ENCODE measurements around the gene CDYL. TPM values are rescaled to one million over a fixed set of nuclear protein-coding genes. Genes with fewer than 3 reads are reported as not detected.
"Not testable (repeated sequence)": the region's sequence is repeated elsewhere in the genome, so short reads cannot be mapped to it uniquely, and the experiment has no call there.

Gene CDYL
- total and polyA plus RNA-seq, 8 donors = 26.9 to 32.3 (median 29.1) TPM

GRCh38 chr6:4860387-4860786 lies 84.2 kb downstream of the CDYL start:
- no peak overlapping the region for H3K4me3 ChIP-seq
- DNase-seq (no peak), ATAC-seq (no peak)
- TF ChIP-seq, protein P1, sequence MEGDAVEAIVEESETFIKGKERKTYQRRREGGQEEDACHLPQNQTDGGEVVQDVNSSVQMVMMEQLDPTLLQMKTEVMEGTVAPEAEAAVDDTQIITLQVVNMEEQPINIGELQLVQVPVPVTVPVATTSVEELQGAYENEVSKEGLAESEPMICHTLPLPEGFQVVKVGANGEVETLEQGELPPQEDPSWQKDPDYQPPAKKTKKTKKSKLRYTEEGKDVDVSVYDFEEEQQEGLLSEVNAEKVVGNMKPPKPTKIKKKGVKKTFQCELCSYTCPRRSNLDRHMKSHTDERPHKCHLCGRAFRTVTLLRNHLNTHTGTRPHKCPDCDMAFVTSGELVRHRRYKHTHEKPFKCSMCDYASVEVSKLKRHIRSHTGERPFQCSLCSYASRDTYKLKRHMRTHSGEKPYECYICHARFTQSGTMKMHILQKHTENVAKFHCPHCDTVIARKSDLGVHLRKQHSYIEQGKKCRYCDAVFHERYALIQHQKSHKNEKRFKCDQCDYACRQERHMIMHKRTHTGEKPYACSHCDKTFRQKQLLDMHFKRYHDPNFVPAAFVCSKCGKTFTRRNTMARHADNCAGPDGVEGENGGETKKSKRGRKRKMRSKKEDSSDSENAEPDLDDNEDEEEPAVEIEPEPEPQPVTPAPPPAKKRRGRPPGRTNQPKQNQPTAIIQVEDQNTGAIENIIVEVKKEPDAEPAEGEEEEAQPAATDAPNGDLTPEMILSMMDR (IDR thresholded peaks at IDR 0.05) = no peak
- H3K9me3 ChIP-seq = peaks cover 0 to 19% of the 10 kb centered on the region in 2 donors
- H3K4me1 ChIP-seq = no peaks in the 10 kb centered on the region
- H3K27ac ChIP-seq = no peak overlapping the region
- H3K36me3 ChIP-seq = no peaks in the 10 kb centered on the region
- intact Hi-C loops (cut with DNase I) = no loop called here
- no peaks in the 10 kb centered on the region for H3K27me3 ChIP-seq

DNA sequence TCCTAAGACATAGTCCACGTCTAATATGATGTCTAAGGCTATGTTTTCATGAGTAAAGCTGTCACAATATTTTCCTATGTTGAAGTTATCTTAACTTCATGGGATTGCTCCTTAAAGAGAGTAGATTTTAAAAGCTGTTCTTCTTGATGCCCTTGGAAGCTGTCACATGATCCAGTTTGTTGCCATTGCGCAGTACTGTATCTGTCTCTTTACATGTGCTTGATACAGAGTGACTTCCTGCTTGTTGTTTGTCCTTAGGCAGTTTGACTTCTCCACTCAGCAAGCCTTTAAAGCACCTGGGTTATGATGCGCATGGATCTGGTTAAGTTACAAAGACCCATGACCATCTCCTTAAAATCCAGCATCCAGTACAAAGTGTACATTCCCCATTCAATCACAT lies 85.4 kb downstream of the CDYL start:
- intact Hi-C loops (cut with DNase I) = no loop called here
- no peak for ATAC-seq
- H3K4me1 ChIP-seq = no peaks in the 10 kb centered on the region

GRCh38 chr6:4864519-4864918 lies 88.3 kb downstream of the CDYL start:
- H3K9me3 ChIP-seq = peaks cover 0 to 40% of the 10 kb centered on the region in 2 donors
- H3K4me3 ChIP-seq = no peak overlapping the region
- DNase-seq (no peak), ATAC-seq (no peak)
- intact Hi-C loops (cut with DNase I) = no loop called here
- H3K27ac ChIP-seq = no peak overlapping the region
- no peaks in the 10 kb centered on the region for H3K36me3 ChIP-seq
- no peaks in the 10 kb centered on the region for H3K4me1 ChIP-seq
- TF ChIP-seq, protein P1 (IDR thresholded peaks at IDR 0.05) = no peak
- no peaks in the 10 kb centered on the region for H3K27me3 ChIP-seq

More for the DNA sequence above, 85.4 kb downstream of the CDYL start:
- Histone ChIP-seq H3K27me3 (no peaks in the 10 kb centered on the region), H3K9me3 (peaks cover 0 to 20% of the 10 kb centered on the region in 2 donors), H3K27ac (no peak overlapping the region), H3K36me3 (no peaks in the 10 kb centered on the region), H3K4me3 (no peak overlapping the region)
- no peak for DNase-seq
- TF ChIP-seq, protein P1 (IDR thresholded peaks at IDR 0.05) = no peak

DNA sequence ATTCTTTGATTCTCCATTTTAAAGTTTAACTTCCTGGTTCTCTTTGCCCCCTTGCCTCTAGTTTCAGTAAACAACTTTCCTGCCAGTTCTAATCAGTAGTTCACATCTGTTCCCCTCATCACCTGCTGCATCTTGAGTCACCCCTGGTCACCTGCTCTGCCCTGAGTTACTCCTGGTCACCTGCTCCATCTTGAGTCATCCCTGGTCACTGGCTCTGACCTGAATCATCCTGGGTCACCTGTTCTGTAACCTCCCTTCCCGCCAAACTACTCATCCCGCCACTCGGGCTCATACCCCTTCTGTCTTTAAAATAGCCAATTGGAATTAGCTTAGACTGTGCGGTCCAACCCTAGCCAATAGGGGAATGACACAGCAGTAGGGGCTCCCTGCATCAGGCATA lies 88.8 kb downstream of the CDYL start:
- H3K27ac ChIP-seq; H3K4me1 ChIP-seq; H3K4me3 ChIP-seq; intact Hi-C loops (cut with DNase I); H3K27me3 ChIP-seq; DNase-seq; H3K36me3 ChIP-seq; ATAC-seq: not testable (repeated sequence)
- peaks cover 0 to 40% of the 10 kb centered on the region in 2 donors for H3K9me3 ChIP-seq

- Histone ChIP-seq H3K4me3 (no peak overlapping the region), H3K27me3 (no peaks in the 10 kb centered on the region), H3K9me3 (peaks cover 0 to 20% of the 10 kb centered on the region in 2 donors), H3K27ac (no peak overlapping the region), H3K36me3 (no peaks in the 10 kb centered on the region), H3K4me1 (no peaks in the 10 kb centered on the region)
- DNase-seq (no peak), ATAC-seq (no peak)
- TF ChIP-seq, protein P1 (IDR thresholded peaks at IDR 0.05) = no peak
- intact Hi-C loops (cut with DNase I) = no loop called here
These were observed 94.8 kb downstream of the CDYL start for GRCh38 chr6:4870821-4871494.

GRCh38 chr6:4871825-4872224 lies 95.6 kb downstream of the CDYL start:
- H3K4me1 ChIP-seq = no peaks in the 10 kb centered on the region
- intact Hi-C loops (cut with DNase I) = no loop called here
- no peaks in the 10 kb centered on the region for H3K27me3 ChIP-seq
- H3K27ac ChIP-seq = no peak overlapping the region
- DNase-seq (no peak), ATAC-seq (no peak)
- peaks cover 0 to 17% of the 10 kb centered on the region in 2 donors for H3K9me3 ChIP-seq
- TF ChIP-seq, protein P1 (IDR thresholded peaks at IDR 0.05) = no peak
- no peaks in the 10 kb centered on the region for H3K36me3 ChIP-seq
- H3K4me3 ChIP-seq = no peak overlapping the region

Measured in left lung (tissue), 10 donors.